ENCODE results near the gene DYNLT5.
"Not testable (repeated sequence)": the region's sequence is repeated elsewhere in the genome, so short reads cannot be mapped to it uniquely, and the experiment has no call there.

DYNLT5 gene

GRCh38 chr1:66731170-66731865 is 20.9 kb upstream of the DYNLT5 start:
- ATAC-seq (replicated peaks; ENCODE audit: extremely low read depth, poor library complexity, severe bottlenecking): no peak
- Mint-ChIP-seq H3K36me3 (ENCODE audit: insufficient read depth) (no peaks in the 10 kb centered on the region), H3K4me1 (no peaks in the 10 kb centered on the region), H3K27ac (ENCODE audit: low read depth) (no peak overlapping the region), H3K27me3 (peaks cover 37% of the 10 kb centered on the region), H3K4me3 (no peak overlapping the region), H3K9me3 (no peaks in the 10 kb centered on the region)
- DNase-seq (ENCODE audit: low spot score in 2 of 2): no peak

DNA sequence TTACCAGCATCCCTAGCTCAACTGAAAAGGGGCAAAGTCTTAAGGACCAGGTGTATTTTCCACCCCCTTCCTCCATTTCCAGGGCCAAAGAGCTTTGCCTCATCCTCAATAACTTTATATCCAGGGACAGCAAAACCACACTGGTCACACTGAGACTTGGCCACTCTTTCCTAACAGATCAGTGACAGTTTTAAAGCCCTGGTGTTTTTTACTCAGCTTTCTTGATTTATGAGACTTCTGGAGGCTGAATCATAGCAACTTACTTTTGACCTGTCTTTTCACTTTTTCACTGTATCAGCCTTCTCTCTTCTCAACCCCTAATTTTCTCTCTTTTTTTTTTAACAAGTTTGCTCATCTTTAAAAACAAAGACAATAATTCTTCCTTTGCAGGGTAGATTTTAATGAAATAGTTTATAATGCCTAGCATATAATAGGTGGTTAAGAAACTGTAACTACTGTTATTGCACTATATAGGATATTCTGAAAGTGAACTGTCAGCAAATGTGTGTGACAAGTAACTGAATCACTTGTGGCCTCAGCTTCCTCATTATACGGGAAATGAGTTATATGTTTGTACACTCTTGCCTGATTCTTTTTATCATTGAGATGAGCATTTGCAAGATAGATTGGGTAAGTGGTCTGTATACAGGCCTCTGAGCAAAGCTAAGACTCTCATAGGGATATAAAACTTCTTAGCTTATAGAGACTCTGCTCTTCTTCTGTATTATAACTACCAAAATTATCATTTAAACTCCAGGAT is 19.7 kb upstream of the DYNLT5 start:
- DNase-seq (ENCODE audit: low spot score in 2 of 2): no peak
- no peaks in the 10 kb centered on the region for H3K9me3 Mint-ChIP-seq
- H3K4me1 Mint-ChIP-seq: no peaks in the 10 kb centered on the region
- peaks cover 24% of the 10 kb centered on the region for H3K27me3 Mint-ChIP-seq
- H3K4me3 Mint-ChIP-seq: no peak overlapping the region
- no peak overlapping the region for H3K27ac Mint-ChIP-seq (ENCODE audit: low read depth)
- no peak for ATAC-seq (replicated peaks; ENCODE audit: extremely low read depth, poor library complexity, severe bottlenecking)
- H3K36me3 Mint-ChIP-seq (ENCODE audit: insufficient read depth): no peaks in the 10 kb centered on the region

GRCh38 chr1:66733348-66734017 is 18.8 kb upstream of the DYNLT5 start:
- H3K4me1 Mint-ChIP-seq: no peaks in the 10 kb centered on the region
- DNase-seq (ENCODE audit: low spot score in 2 of 2) (no peak), ATAC-seq (replicated peaks; ENCODE audit: extremely low read depth, poor library complexity, severe bottlenecking) (no peak)
- H3K27ac Mint-ChIP-seq (ENCODE audit: low read depth): no peak overlapping the region
- H3K27me3 Mint-ChIP-seq: peaks cover 15% of the 10 kb centered on the region
- no peaks in the 10 kb centered on the region for H3K9me3 Mint-ChIP-seq
- H3K4me3 Mint-ChIP-seq: no peak overlapping the region
- no peaks in the 10 kb centered on the region for H3K36me3 Mint-ChIP-seq (ENCODE audit: insufficient read depth)

DNA sequence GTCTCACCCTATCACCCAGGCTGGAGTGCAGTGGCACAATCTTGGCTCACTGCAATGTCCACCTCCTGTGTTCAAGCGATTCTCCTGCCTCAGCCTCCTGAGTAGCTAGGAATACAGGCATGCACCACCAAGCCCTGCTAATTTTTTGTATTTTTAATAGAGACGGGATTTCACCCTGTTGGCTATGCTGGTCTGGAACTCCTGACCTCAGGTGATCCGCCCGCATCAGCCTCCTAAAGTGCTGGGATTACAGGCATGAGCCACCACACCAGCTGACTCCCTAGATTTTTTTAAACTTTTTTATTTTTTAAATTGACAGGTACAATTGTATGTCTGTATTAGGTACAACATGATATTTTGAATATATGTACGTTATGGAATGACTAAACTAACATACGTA is 17.7 kb upstream of the DYNLT5 start:
- peaks cover 13% of the 10 kb centered on the region for H3K27me3 Mint-ChIP-seq
- not testable (repeated sequence) for H3K27ac Mint-ChIP-seq (ENCODE audit: low read depth); H3K36me3 Mint-ChIP-seq (ENCODE audit: insufficient read depth); H3K9me3 Mint-ChIP-seq; DNase-seq (ENCODE audit: low spot score in 2 of 2); H3K4me1 Mint-ChIP-seq; ATAC-seq (replicated peaks; ENCODE audit: extremely low read depth, poor library complexity, severe bottlenecking); H3K4me3 Mint-ChIP-seq

GRCh38 chr1:66737836-66738235 is 14.4 kb upstream of the DYNLT5 start:
- DNase-seq (ENCODE audit: low spot score in 2 of 2) (no peak), ATAC-seq (replicated peaks; ENCODE audit: extremely low read depth, poor library complexity, severe bottlenecking) (no peak)
- no peak overlapping the region for H3K4me3 Mint-ChIP-seq
- H3K27me3 Mint-ChIP-seq: no peaks in the 10 kb centered on the region
- H3K9me3 Mint-ChIP-seq: no peaks in the 10 kb centered on the region
- H3K27ac Mint-ChIP-seq (ENCODE audit: low read depth): no peak overlapping the region
- no peaks in the 10 kb centered on the region for H3K36me3 Mint-ChIP-seq (ENCODE audit: insufficient read depth)
- no peaks in the 10 kb centered on the region for H3K4me1 Mint-ChIP-seq

GRCh38 chr1:66739401-66740157 is 12.7 kb upstream of the DYNLT5 start:
- Mint-ChIP-seq H3K36me3 (ENCODE audit: insufficient read depth) (no peaks in the 10 kb centered on the region), H3K4me3 (no peak overlapping the region), H3K9me3 (no peaks in the 10 kb centered on the region), H3K27me3 (no peaks in the 10 kb centered on the region), H3K27ac (ENCODE audit: low read depth) (no peak overlapping the region), H3K4me1 (no peaks in the 10 kb centered on the region)
- ATAC-seq (replicated peaks; ENCODE audit: extremely low read depth, poor library complexity, severe bottlenecking) (no peak), DNase-seq (ENCODE audit: low spot score in 2 of 2) (no peak)

DNA sequence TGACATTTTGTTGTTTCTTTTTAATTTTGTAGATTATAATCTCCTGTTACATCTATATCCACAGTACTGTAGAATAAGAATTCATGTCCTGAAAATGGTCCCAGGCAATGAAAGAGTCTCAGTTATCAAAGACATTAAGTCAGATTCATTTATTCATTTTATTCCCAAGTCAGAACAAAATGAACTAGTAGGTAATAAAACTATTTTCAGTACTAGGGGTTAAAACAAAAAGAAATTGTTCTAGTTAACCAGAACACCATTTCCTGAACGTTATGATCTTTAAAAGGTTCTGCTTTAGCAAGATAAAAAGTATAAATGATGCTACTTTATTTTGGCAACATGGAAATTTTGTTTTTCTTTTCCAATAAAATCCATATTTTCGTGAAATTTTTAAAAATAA is 6.8 kb upstream of the DYNLT5 start:
- Mint-ChIP-seq H3K36me3 (ENCODE audit: insufficient read depth) (peaks cover 3% of the 10 kb centered on the region), H3K4me3 (no peak overlapping the region), H3K4me1 (no peaks in the 10 kb centered on the region), H3K27me3 (peaks cover 41% of the 10 kb centered on the region), H3K27ac (ENCODE audit: low read depth) (no peak overlapping the region), H3K9me3 (no peaks in the 10 kb centered on the region)
- no peak for DNase-seq (ENCODE audit: low spot score in 2 of 2)
- no peak for ATAC-seq (replicated peaks; ENCODE audit: extremely low read depth, poor library complexity, severe bottlenecking)

DNA sequence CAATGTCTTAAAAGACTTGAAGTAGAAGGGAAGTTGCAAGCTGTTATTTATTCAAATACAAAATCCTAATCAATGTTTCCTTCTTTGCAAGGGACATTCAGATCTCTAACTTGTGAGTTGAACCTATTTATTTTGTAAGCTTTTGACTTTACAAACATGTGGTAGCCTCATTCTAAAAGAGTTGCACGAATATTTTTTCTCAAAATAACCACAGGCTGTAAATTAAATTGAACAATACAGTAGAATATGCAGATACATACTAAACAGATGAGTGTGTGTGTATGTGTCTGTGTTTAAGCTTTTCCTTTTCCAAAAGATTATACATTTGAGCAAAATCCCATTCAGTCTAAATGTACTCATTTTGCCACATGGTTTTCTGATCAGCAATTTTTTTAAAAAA is 4.8 kb upstream of the DYNLT5 start:
- ATAC-seq (replicated peaks; ENCODE audit: extremely low read depth, poor library complexity, severe bottlenecking) (no peak), DNase-seq (ENCODE audit: low spot score in 2 of 2) (no peak)
- Mint-ChIP-seq H3K36me3 (ENCODE audit: insufficient read depth) (peaks cover 3% of the 10 kb centered on the region), H3K4me1 (no peaks in the 10 kb centered on the region), H3K27me3 (peaks cover 62% of the 10 kb centered on the region), H3K9me3 (no peaks in the 10 kb centered on the region), H3K27ac (ENCODE audit: low read depth) (no peak overlapping the region), H3K4me3 (no peak overlapping the region)

DNA sequence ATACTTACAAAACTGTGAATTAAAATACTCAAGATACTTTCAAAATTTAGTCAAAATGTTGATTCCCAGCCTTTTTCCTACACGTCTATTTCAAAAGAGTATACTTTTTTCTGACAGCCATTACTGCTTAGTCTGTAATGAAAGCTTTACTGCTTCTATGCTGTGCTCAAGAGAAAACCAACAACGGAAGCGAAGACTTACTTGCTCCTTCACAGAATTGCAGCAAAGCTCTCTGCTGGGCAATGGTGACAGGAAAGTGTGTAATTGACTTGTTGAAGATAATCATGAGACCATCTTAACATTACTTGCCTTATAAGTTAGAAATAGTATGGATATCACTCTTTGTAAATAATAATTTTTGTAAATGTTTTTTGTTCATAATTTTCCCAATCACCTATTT is 1.7 kb upstream of the DYNLT5 start:
- H3K36me3 Mint-ChIP-seq (ENCODE audit: insufficient read depth): peaks cover 3% of the 10 kb centered on the region
- no peak overlapping the region for H3K27ac Mint-ChIP-seq (ENCODE audit: low read depth)
- no peak for ATAC-seq (replicated peaks; ENCODE audit: extremely low read depth, poor library complexity, severe bottlenecking)
- H3K27me3 Mint-ChIP-seq: peaks cover 92% of the 10 kb centered on the region
- DNase-seq (ENCODE audit: low spot score in 2 of 2): no peak
- peaks cover 6% of the 10 kb centered on the region for H3K4me1 Mint-ChIP-seq
- no peaks in the 10 kb centered on the region for H3K9me3 Mint-ChIP-seq
- H3K4me3 Mint-ChIP-seq: no peak overlapping the region

GRCh38 chr1:66751160-66751559 is 1.1 kb upstream of the DYNLT5 start:
- Mint-ChIP-seq H3K36me3 (ENCODE audit: insufficient read depth) (peaks cover 3% of the 10 kb centered on the region), H3K27me3 (peaks cover 92% of the 10 kb centered on the region), H3K4me1 (peaks cover 6% of the 10 kb centered on the region), H3K9me3 (no peaks in the 10 kb centered on the region), H3K4me3 (no peak overlapping the region), H3K27ac (ENCODE audit: low read depth) (no peak overlapping the region)
- DNase-seq (ENCODE audit: low spot score in 2 of 2): no peak
- no peak for ATAC-seq (replicated peaks; ENCODE audit: extremely low read depth, poor library complexity, severe bottlenecking)

DNA sequence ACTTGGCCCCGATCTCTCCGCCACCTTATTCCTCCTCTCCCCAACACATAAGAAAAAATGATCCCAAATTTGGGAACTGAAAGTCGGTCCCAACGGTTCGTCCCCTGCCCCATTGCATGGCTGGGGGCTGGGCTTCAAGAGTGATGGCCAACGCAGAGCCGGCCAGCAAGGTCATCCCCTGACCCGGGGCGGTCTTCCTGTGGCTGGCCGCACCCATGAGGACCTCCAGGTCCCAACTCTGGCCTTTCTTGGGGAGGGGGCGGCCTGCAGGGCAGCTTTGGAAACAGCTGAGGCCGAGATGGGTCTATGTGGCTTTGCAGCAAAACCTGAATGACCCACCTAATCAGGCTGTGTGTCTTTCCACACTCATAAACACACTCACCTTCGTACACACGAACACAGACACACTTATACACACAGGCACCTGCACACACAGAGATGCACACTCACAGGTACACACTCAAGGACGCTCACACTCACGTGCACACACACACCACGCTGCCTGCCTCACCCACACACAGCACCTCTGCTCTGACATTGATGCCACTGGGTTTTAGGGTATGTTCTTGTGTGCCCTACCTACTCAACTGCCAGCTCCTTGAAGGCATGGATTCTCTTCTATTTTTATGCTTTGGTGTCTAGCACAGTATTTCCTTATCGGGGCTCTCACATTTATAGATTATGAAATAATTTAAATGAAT is 562 bp downstream of the DYNLT5 start:
- peak overlapping the region; percentile 2 for H3K4me3 Mint-ChIP-seq
- H3K27ac Mint-ChIP-seq (ENCODE audit: low read depth): no peak overlapping the region
- H3K4me1 Mint-ChIP-seq: peaks cover 6% of the 10 kb centered on the region
- H3K9me3 Mint-ChIP-seq: no peaks in the 10 kb centered on the region
- H3K27me3 Mint-ChIP-seq: peaks cover 86% of the 10 kb centered on the region
- peaks cover 3% of the 10 kb centered on the region for H3K36me3 Mint-ChIP-seq (ENCODE audit: insufficient read depth)
- no peak for DNase-seq (ENCODE audit: low spot score in 2 of 2)
- no peak for ATAC-seq (replicated peaks; ENCODE audit: extremely low read depth, poor library complexity, severe bottlenecking)

- DNase-seq (ENCODE audit: low spot score in 2 of 2) (no peak), ATAC-seq (replicated peaks; ENCODE audit: extremely low read depth, poor library complexity, severe bottlenecking) (no peak)
- H3K4me3 Mint-ChIP-seq: no peak overlapping the region
- H3K4me1 Mint-ChIP-seq: peaks cover 4% of the 10 kb centered on the region
- H3K27ac Mint-ChIP-seq (ENCODE audit: low read depth): no peak overlapping the region
- H3K27me3 Mint-ChIP-seq: peaks cover 45% of the 10 kb centered on the region
- no peaks in the 10 kb centered on the region for H3K9me3 Mint-ChIP-seq
- H3K36me3 Mint-ChIP-seq (ENCODE audit: insufficient read depth): no peaks in the 10 kb centered on the region
Observed at GRCh38 chr1:66757722-66758240, 5.5 kb downstream of the DYNLT5 start.

All from central memory CD8-positive, alpha-beta T cell (primary cell).